NCI-H2196 treated with DMSO at 0.1 percent for 48 hours (cell line): ENCODE measurements around the gene NES.

ENCODE experiments used
- DNase-seq: peaks from one replicate; lab custom pipeline; 2025; ENCODE audit not compliant: unreplicated experiment; lab: John Stamatoyannopoulos, UW

Gene NES

GRCh38 chr1:156681196-156681960, 4.2 kb upstream of the NES start:
- no peak for DNase-seq

GRCh38 chr1:156680056-156680455, 2.8 kb upstream of the NES start:
- no peak for DNase-seq

GRCh38 chr1:156677616-156678596, 699 bp upstream of the NES start:
- DNase-seq = peak; percentile 50

GRCh38 chr1:156676114-156676819, 940 bp downstream of the NES start:
- DNase-seq = no peak

- no peak for DNase-seq
These were observed 1.7 kb downstream of the NES start for GRCh38 chr1:156675210-156676113.

- no peak for DNase-seq
These were observed 3.7 kb downstream of the NES start for GRCh38 chr1:156673387-156674121.

GRCh38 chr1:156671804-156672203, 5.4 kb downstream of the NES start:
- DNase-seq = no peak

GRCh38 chr1:156670791-156671190, 6.4 kb downstream of the NES start:
- no peak for DNase-seq

GRCh38 chr1:156670359-156670758, 6.8 kb downstream of the NES start:
- DNase-seq = no peak

GRCh38 chr1:156669794-156670193, 7.4 kb downstream of the NES start:
- no peak for DNase-seq

GRCh38 chr1:156668801-156669637, 8.2 kb downstream of the NES start:
- DNase-seq = no peak

- no peak for DNase-seq
These were observed 9.1 kb downstream of the NES start for GRCh38 chr1:156667968-156668709.

GRCh38 chr1:156667610-156667967, 9.6 kb downstream of the NES start:
- no peak for DNase-seq

- no peak for DNase-seq
These were observed 10.2 kb downstream of the NES start for GRCh38 chr1:156666862-156667609.

- no peak for DNase-seq
These were observed 11.7 kb downstream of the NES start for GRCh38 chr1:156665539-156665938.

- DNase-seq = no peak
These were observed 12.3 kb downstream of the NES start for GRCh38 chr1:156664767-156665411.
